Activated T-cell treated with anti-CD3 and anti-CD28 coated beads, Interleukin-2, amount 50 U/mL, for 72 hours (primary cell): Measurements from ENCODE around the gene SS18L1. TPM values are rescaled to one million over a fixed set of nuclear protein-coding genes. Genes with fewer than 3 reads are reported as not detected.

Experiments used
- ATAC-seq, 2 donors: fragments of 150-1000 bp; cut with Tn5 transposase; replicated peaks in 1 of 2; 2 replicates each; pipeline ENCODE4 v1.10.0; 2021; ENCODE audit warnings: moderate library complexity in 2 of 2, mild to moderate bottlenecking in 1 of 2
- DNase-seq, 2 donors: peaks; one replicate each; pipeline ENCODE4 v3.0.0; 2021 to 2022; ENCODE audit warnings: mixed read lengths in 1 of 2
- H3K27ac Mint-ChIP-seq: one replicate; pipeline ENCODE4 v1.8.0; 2022; ENCODE audit warnings: mild to moderate bottlenecking, moderate library complexity, mixed read lengths
- H3K27me3 Mint-ChIP-seq: one replicate; pipeline ENCODE4 v1.8.0; 2022; ENCODE audit warnings: low read depth, mixed read lengths
- H3K36me3 Mint-ChIP-seq, 2 donors: one replicate each; pipeline ENCODE4 v1.8.0; 2022; ENCODE audit warnings: mixed read lengths in 2 of 2, mild to moderate bottlenecking in 1 of 2; ENCODE audit not compliant: insufficient read depth in 2 of 2
- H3K4me1 Mint-ChIP-seq: one replicate; pipeline ENCODE4 v1.8.0; 2022; ENCODE audit warnings: low read depth, mixed read lengths
- H3K4me3 Mint-ChIP-seq, 2 donors: one replicate each; pipeline ENCODE4 v1.8.0; 2022; ENCODE audit warnings: mild to moderate bottlenecking in 2 of 2, mixed read lengths in 2 of 2, moderate library complexity in 2 of 2
- H3K9me3 Mint-ChIP-seq, 2 donors: one replicate each; pipeline ENCODE4 v1.8.0; 2022; ENCODE audit warnings: mixed read lengths in 2 of 2
- total RNA-seq, 2 donors: library from RNA; stranded (reverse); gene quantifications; one replicate each; pipeline ENCODE4 v1.2.3, GENCODE V29; 2022

SS18L1 gene
- total RNA-seq, 2 donors from 2014 or later = 16.1 to 19.8 TPM

GRCh38 chr20:62215020-62215990 is 71.7 kb downstream of the SS18L1 start:
- Mint-ChIP-seq H3K36me3 (no peaks in the 10 kb centered on the region), H3K4me1 (peaks cover 5% of the 10 kb centered on the region), H3K27ac (no peak overlapping the region), H3K9me3 (no peaks in the 10 kb centered on the region), H3K4me3 (no peak overlapping the region), H3K27me3 (peaks cover 28% of the 10 kb centered on the region)
- no peak for DNase-seq
- no peak for ATAC-seq

DNA sequence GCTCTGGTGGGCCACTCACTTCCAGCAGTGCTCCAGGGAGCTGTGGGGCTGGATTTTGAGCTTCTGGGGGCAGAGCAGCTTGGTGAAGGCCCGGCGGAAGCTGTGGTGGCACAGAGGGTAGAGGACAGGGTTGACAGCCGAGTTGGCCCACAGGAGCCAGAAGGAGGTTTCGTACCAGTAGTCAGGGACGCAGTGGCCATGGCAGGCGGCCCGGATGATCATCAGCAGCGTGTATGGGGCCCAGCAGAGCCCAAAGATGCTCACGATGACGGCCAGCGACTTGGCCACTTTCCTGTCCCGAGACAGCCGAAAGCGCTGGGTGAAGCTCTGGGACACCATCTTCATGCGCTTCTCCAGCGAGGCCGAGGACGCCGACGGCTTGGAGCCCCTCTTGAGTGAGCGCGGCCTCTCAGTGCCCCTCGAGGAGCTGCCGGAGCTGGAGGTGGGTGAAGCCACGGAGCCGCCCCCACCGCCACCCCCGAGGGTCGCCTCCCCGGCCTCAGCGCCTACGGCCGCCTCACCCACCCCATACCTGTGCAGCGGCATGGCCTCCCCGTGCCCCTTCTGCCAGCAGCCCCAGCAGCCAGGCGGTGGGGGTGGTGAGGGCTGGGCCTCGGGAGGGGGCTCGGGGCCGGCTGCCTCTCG is 72.5 kb downstream of the SS18L1 start:
- H3K27ac Mint-ChIP-seq = no peak overlapping the region
- no peaks in the 10 kb centered on the region for H3K9me3 Mint-ChIP-seq
- H3K4me1 Mint-ChIP-seq = peaks cover 5% of the 10 kb centered on the region
- ATAC-seq (no peak), DNase-seq (no peak)
- H3K27me3 Mint-ChIP-seq = peaks cover 34% of the 10 kb centered on the region
- no peak overlapping the region for H3K4me3 Mint-ChIP-seq
- H3K36me3 Mint-ChIP-seq = no peaks in the 10 kb centered on the region

- ATAC-seq (no peak), DNase-seq (no peak)
- no peak overlapping the region for H3K27ac Mint-ChIP-seq
- H3K4me3 Mint-ChIP-seq = no peak overlapping the region
- peaks cover 5% of the 10 kb centered on the region for H3K4me1 Mint-ChIP-seq
- H3K27me3 Mint-ChIP-seq = peaks cover 39% of the 10 kb centered on the region
- H3K9me3 Mint-ChIP-seq = no peaks in the 10 kb centered on the region
- no peaks in the 10 kb centered on the region for H3K36me3 Mint-ChIP-seq
Measured at GRCh38 chr20:62216636-62217566, 73.3 kb downstream of the SS18L1 start.

- ATAC-seq (no peak), DNase-seq (no peak)
- Mint-ChIP-seq H3K9me3 (no peaks in the 10 kb centered on the region), H3K4me1 (peaks cover 5% of the 10 kb centered on the region), H3K27me3 (peaks cover 39% of the 10 kb centered on the region), H3K27ac (no peak overlapping the region), H3K4me3 (no peak overlapping the region), H3K36me3 (no peaks in the 10 kb centered on the region)
Measured at GRCh38 chr20:62217913-62218773, 74.6 kb downstream of the SS18L1 start.

- H3K27me3 Mint-ChIP-seq = peaks cover 39% of the 10 kb centered on the region
Measured at GRCh38 chr20:62219101-62219991, 75.8 kb downstream of the SS18L1 start.

GRCh38 chr20:62219992-62220665 is 76.6 kb downstream of the SS18L1 start, which contains the start of gene HRH3:
TSS of gene HRH3 (minus strand) at chr20:62220278. CDS start at chr20:62219970, 308 bp downstream.
- Mint-ChIP-seq H3K27ac (no peak within 1 kb of the TSS), H3K27me3 (peaks cover 40% of the 10 kb centered on the region), H3K4me1 (peaks cover 5% of the 10 kb centered on the region), H3K36me3 (no peaks in the 10 kb centered on the region), H3K4me3 (peak within 1 kb of the TSS; percentile 65 to 74), H3K9me3 (no peaks in the 10 kb centered on the region)
- ATAC-seq = peak; percentile 72 to 74
- peak; percentile 45 to 46 for DNase-seq

More at GRCh38 chr20:62219101-62219991, 75.8 kb downstream of the SS18L1 start:
- Mint-ChIP-seq H3K4me1 (peaks cover 5% of the 10 kb centered on the region), H3K27ac (no peak overlapping the region), H3K9me3 (no peaks in the 10 kb centered on the region), H3K36me3 (no peaks in the 10 kb centered on the region), H3K4me3 (peak overlapping the region; percentile 65 to 74)
- ATAC-seq (peak; percentile 5 to 28), DNase-seq (no peak)

DNA sequence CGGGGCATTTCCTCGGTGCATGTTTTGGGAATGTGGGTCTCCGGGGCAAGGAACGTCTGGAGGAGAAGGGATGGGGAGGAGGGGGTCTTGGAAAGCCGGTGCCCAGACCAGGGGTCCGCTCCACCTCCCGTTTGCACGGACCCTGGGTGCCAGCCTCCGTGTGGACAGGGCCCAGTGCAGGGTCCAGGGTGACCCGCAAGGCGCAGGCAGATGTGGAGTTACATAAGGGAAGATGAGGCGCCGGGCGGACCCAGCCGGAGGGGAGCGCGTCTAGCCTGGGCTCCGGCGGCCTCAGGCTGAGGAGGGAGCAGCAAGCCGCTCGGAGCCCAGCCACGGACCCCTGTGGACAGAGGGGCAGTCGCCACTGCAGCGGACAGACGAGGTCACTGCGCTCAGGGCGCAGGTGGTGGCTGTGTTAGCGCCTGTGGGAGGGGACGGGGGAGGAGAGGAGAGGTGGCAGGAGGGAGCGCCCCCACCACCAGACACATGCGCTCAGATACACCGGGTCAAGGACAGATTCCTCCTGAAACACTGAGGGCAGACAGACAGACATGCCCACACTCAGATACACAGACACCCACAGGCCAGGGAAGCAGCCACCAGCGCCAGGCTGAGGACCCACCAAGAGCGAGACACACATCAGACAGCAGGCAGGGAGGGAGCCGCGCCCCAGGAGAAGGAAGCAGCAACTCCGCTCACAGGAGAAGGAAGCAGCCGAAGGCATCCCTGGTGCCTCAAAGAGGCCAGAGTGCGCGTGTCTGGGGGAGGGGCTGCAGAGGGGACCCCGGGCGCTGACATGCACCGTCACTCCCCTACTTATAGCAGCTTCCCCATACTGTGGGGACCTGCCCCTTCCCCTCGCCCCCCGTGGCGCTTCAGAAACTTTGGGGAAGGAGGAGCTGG is 77.3 kb downstream of the SS18L1 start:
- no peak for DNase-seq
- no peaks in the 10 kb centered on the region for H3K36me3 Mint-ChIP-seq
- peaks cover 38% of the 10 kb centered on the region for H3K27me3 Mint-ChIP-seq
- H3K4me3 Mint-ChIP-seq = peak overlapping the region in 1 of 2 donors; percentile 40
- H3K9me3 Mint-ChIP-seq = no peaks in the 10 kb centered on the region
- peaks cover 5% of the 10 kb centered on the region for H3K4me1 Mint-ChIP-seq
- H3K27ac Mint-ChIP-seq = no peak overlapping the region
- no peak for ATAC-seq

DNA sequence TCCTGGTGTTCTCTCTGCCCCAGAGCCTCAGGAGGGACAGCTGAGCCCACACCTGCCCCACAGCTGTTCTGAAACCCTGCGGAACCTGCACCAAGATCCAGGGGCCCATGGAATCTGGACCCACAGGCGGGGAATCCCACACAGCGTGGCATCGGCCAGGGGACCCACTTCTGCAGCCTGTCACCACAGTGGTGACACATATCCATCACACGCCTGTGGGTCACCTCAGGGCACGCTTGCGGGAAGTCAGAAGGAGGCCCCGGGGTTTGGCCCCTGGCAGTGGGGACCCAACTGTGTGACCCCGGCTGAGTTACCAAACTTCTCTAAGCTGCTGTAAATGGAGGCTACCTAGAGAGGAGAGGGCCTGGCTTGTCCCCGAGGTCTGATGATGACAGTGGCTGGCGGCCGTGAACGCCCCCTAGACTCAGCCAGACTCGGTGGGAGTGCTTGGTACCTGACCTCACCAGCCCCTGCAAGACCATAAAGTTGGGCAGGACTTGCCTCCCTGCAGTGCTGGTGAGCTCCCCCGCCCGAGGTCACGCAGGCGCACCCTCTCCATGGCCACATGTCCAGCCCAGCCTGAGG is 78.8 kb downstream of the SS18L1 start:
- Mint-ChIP-seq H3K36me3 (no peaks in the 10 kb centered on the region), H3K27me3 (peaks cover 45% of the 10 kb centered on the region), H3K4me3 (no peak overlapping the region), H3K9me3 (no peaks in the 10 kb centered on the region), H3K27ac (no peak overlapping the region), H3K4me1 (peaks cover 5% of the 10 kb centered on the region)
- ATAC-seq (no peak), DNase-seq (no peak)

GRCh38 chr20:62222972-62223371 is 79.4 kb downstream of the SS18L1 start:
- no peaks in the 10 kb centered on the region for H3K36me3 Mint-ChIP-seq
- H3K4me1 Mint-ChIP-seq = peaks cover 5% of the 10 kb centered on the region
- H3K4me3 Mint-ChIP-seq = no peak overlapping the region
- ATAC-seq (no peak), DNase-seq (no peak)
- H3K9me3 Mint-ChIP-seq = no peaks in the 10 kb centered on the region
- H3K27ac Mint-ChIP-seq = no peak overlapping the region
- peaks cover 45% of the 10 kb centered on the region for H3K27me3 Mint-ChIP-seq

DNA sequence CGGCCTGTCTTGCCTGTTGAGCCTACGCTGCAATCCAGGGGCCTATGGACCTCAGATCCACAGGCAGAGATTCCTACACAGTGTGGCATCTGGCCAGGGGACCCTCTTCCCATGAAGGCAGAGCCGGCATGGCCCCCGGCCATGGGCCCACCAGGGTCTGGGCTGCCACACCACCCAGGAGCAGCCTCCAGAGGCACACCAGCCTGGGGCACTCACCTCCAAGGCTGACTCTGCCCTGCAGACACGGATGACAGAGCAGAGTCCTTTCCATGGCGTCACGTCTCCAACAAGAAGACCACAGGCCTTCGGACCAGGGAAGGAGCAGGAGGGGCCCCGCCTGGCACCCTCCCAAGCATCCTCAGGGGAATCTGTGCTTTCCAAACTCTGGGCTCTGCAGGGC is 80.0 kb downstream of the SS18L1 start:
- Mint-ChIP-seq H3K9me3 (no peaks in the 10 kb centered on the region), H3K27me3 (peaks cover 40% of the 10 kb centered on the region), H3K4me1 (peaks cover 5% of the 10 kb centered on the region), H3K36me3 (no peaks in the 10 kb centered on the region), H3K4me3 (no peak overlapping the region), H3K27ac (no peak overlapping the region)
- ATAC-seq = no peak
- DNase-seq = no peak
